Measurements from ENCODE around the gene NELL1. TPM values are rescaled to one million over a fixed set of nuclear protein-coding genes. Genes with fewer than 3 reads are reported as not detected.
"Not testable (repeated sequence)": the region's sequence is repeated elsewhere in the genome, so short reads cannot be mapped to it uniquely, and the experiment has no call there.

NELL1 gene
- total and polyA plus RNA-seq, 2 donors from 2014 or later: 0.31 to 14.8 TPM

- intact Hi-C loops (cut with DNase I): no loop called here
- no peak for TF ChIP-seq CTCF (IDR thresholded peaks at IDR 0.05; ENCODE audit: borderline replicate concordance, extremely low read depth, insufficient read depth)
- no peaks in the 10 kb centered on the region for H3K36me3 ChIP-seq (ENCODE audit: control insufficient read depth in 2 of 3, insufficient read depth in 3 of 3, low read length in 3 of 3)
- H3K9ac ChIP-seq (ENCODE audit: low read length in 3 of 3): no peak overlapping the region
- no peak overlapping the region for H3K27ac ChIP-seq (ENCODE audit: low read depth in 2 of 2, low read length in 2 of 2)
- no peaks in the 10 kb centered on the region for H3K4me1 ChIP-seq (ENCODE audit: control insufficient read depth in 2 of 3, insufficient read depth in 2 of 3, low read depth in 1 of 3, low read length in 3 of 3)
- DNase-seq (peak in 1 of 5 donors; percentile 2), FAIRE-seq (no peak)
- no peak overlapping the region for H3K4me3 ChIP-seq (ENCODE audit: low read length in 3 of 3)
- H3K9me3 ChIP-seq (ENCODE audit: control insufficient read depth in 2 of 3, insufficient read depth in 1 of 3, low read length in 3 of 3): no peaks in the 10 kb centered on the region
- no peaks in the 10 kb centered on the region for H3K27me3 ChIP-seq (ENCODE audit: control insufficient read depth, insufficient read depth, low read length)
Measured at GRCh38 chr11:20861322-20861721, 191.9 kb downstream of the NELL1 start.

GRCh38 chr11:20862263-20862662 is 192.9 kb downstream of the NELL1 start:
- intact Hi-C loops (cut with DNase I); H3K4me3 ChIP-seq (ENCODE audit: low read length in 3 of 3); H3K36me3 ChIP-seq (ENCODE audit: control insufficient read depth in 2 of 3, insufficient read depth in 3 of 3, low read length in 3 of 3); FAIRE-seq; H3K27me3 ChIP-seq (ENCODE audit: control insufficient read depth, insufficient read depth, low read length); H3K27ac ChIP-seq (ENCODE audit: low read depth in 2 of 2, low read length in 2 of 2); H3K9me3 ChIP-seq (ENCODE audit: control insufficient read depth in 2 of 3, insufficient read depth in 1 of 3, low read length in 3 of 3); H3K9ac ChIP-seq (ENCODE audit: low read length in 3 of 3); H3K4me1 ChIP-seq (ENCODE audit: control insufficient read depth in 2 of 3, insufficient read depth in 2 of 3, low read depth in 1 of 3, low read length in 3 of 3); DNase-seq: not testable (repeated sequence)

- Histone ChIP-seq H3K9me3 (ENCODE audit: control insufficient read depth in 2 of 3, insufficient read depth in 1 of 3, low read length in 3 of 3) (no peaks in the 10 kb centered on the region), H3K27me3 (ENCODE audit: control insufficient read depth, insufficient read depth, low read length) (no peaks in the 10 kb centered on the region), H3K4me1 (ENCODE audit: control insufficient read depth in 2 of 3, insufficient read depth in 2 of 3, low read depth in 1 of 3, low read length in 3 of 3) (no peaks in the 10 kb centered on the region), H3K36me3 (ENCODE audit: control insufficient read depth in 2 of 3, insufficient read depth in 3 of 3, low read length in 3 of 3) (no peaks in the 10 kb centered on the region), H3K27ac (ENCODE audit: low read depth in 2 of 2, low read length in 2 of 2) (no peak overlapping the region), H3K9ac (ENCODE audit: low read length in 3 of 3) (no peak overlapping the region), H3K4me3 (ENCODE audit: low read length in 3 of 3) (no peak overlapping the region)
- intact Hi-C loops (cut with DNase I): no loop called here
- TF ChIP-seq CTCF (IDR thresholded peaks at IDR 0.05; ENCODE audit: borderline replicate concordance, extremely low read depth, insufficient read depth): no peak
- no peak for DNase-seq
- no peak for FAIRE-seq
Measured at GRCh38 chr11:20864628-20865027, 195.2 kb downstream of the NELL1 start.

DNA sequence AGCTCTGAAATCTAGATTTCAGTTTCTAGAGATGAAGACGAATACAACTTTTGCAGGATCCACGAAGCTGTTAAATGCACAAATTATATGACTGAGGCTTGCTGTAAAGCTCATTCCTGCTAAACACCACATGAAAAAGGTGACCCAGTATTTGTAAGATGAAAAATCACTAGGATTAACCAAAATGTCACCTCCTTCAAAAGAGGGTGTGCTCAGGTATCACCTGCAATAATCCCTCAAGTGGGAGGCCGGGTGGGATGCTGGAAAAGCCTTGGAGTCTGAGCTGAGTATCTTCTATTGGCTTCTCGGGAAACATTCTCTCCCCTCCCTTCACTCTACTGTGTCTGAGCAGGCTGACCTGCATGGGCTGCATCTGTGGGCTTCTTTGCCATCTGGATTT is 195.8 kb downstream of the NELL1 start:
- intact Hi-C loops (cut with DNase I): no loop called here
- H3K9ac ChIP-seq (ENCODE audit: low read length in 3 of 3): no peak overlapping the region
- no peak overlapping the region for H3K4me3 ChIP-seq (ENCODE audit: low read length in 3 of 3)
- H3K9me3 ChIP-seq (ENCODE audit: control insufficient read depth in 2 of 3, insufficient read depth in 1 of 3, low read length in 3 of 3): no peaks in the 10 kb centered on the region
- FAIRE-seq: no peak
- H3K4me1 ChIP-seq (ENCODE audit: control insufficient read depth in 2 of 3, insufficient read depth in 2 of 3, low read depth in 1 of 3, low read length in 3 of 3): no peaks in the 10 kb centered on the region
- no peak overlapping the region for H3K27ac ChIP-seq (ENCODE audit: low read depth in 2 of 2, low read length in 2 of 2)
- no peak for DNase-seq
- TF ChIP-seq CTCF (IDR thresholded peaks at IDR 0.05; ENCODE audit: borderline replicate concordance, extremely low read depth, insufficient read depth): no peak
- H3K36me3 ChIP-seq (ENCODE audit: control insufficient read depth in 2 of 3, insufficient read depth in 3 of 3, low read length in 3 of 3): no peaks in the 10 kb centered on the region
- H3K27me3 ChIP-seq (ENCODE audit: control insufficient read depth, insufficient read depth, low read length): no peaks in the 10 kb centered on the region

Measured in kidney (tissue), 14 donors.